K562 (cell line): ENCODE measurements around the gene ITGB5. TPM values are rescaled to one million over a fixed set of nuclear protein-coding genes. Genes with fewer than 3 reads are reported as not detected.
A peak's percentile ranks its signal among the peaks of the same experiment; 100 is the strongest.

Experiments
- ARHGAP35 ChIP-seq: fragments of 450-650 bp; IDR thresholded peaks from 2 replicates; pipeline ENCODE4 v1.6.1; 2018; ENCODE audit not compliant: partially characterized antibody
- ARID1B ChIP-seq: fragments of 450-650 bp; IDR thresholded peaks from 2 replicates; pipeline ENCODE4 v1.6.1; 2016; ENCODE audit warnings: antibody characterized with exemption, mild to moderate bottlenecking, inconsistent platforms
- BACH1 ChIP-seq: fragments of 200-800 bp; sonication (Bioruptor generic); IDR thresholded peaks from 2 replicates; pipeline ENCODE4 v1.6.1; 2016; ENCODE audit warnings: missing genetic modification characterization, missing compliant biosample characterization
- BRF1 ChIP-seq: IDR thresholded peaks from 3 replicates; pipeline ENCODE4 v1.6.1; 2011; ENCODE audit warnings: borderline replicate concordance, mild to moderate bottlenecking; ENCODE audit not compliant: insufficient read length; ENCODE audit errors: extremely low read depth
- FOXA3 ChIP-seq, 2 experiments: fragments of 450-650 bp in 1 of 2; sonication (generic) in 1 of 2; formaldehyde crosslinking; IDR thresholded peaks in 1 of 2; conservative IDR thresholded peaks in 1 of 2; 2 replicates each; pipeline versions ENCODE4 v1.4.0 to v1.8.0; 2020 to 2022; ENCODE audit warnings: mild to moderate bottlenecking in 2 of 2, missing genetic modification reagents in 1 of 2
- HEY1 ChIP-seq: fragments of 250-450 bp; sonication (Bioruptor Pico); IDR thresholded peaks from 2 replicates; pipeline ENCODE4 v1.5.0; 2020; ENCODE audit warnings: mild to moderate bottlenecking, moderate library complexity, borderline replicate concordance
- KLF6 ChIP-seq: fragments of 250-450 bp; sonication (Bioruptor Pico); IDR thresholded peaks from 2 replicates; pipeline ENCODE4 v1.4.0; 2020; ENCODE audit warnings: mild to moderate bottlenecking, moderate library complexity, borderline replicate concordance
- MCM3 ChIP-seq: fragments of 450-650 bp; IDR thresholded peaks from 2 replicates; pipeline ENCODE4 v1.6.1; 2016
- MECOM ChIP-seq: fragments of 250-450 bp; sonication (Bioruptor Pico); IDR thresholded peaks from 2 replicates; pipeline ENCODE4 v1.8.0; 2022; ENCODE audit warnings: inconsistent platforms
- MEF2D ChIP-seq: conservative IDR thresholded peaks from 2 replicates; pipeline ENCODE4 v1.6.1; 2016; ENCODE audit warnings: low read depth, missing genetic modification characterization, missing compliant biosample characterization
- MYBL2 ChIP-seq, 2 experiments: fragments of 450-650 bp in 1 of 2; sonication (generic) in 1 of 2; formaldehyde crosslinking in 1 of 2; IDR thresholded peaks; 2 replicates each; pipeline versions ENCODE4 v1.6.1 to v1.8.1; 2017 to 2022; ENCODE audit warnings: borderline replicate concordance in 1 of 2, inconsistent platforms in 1 of 2, low read depth in 1 of 2, mild to moderate bottlenecking in 1 of 2, missing genetic modification reagents in 1 of 2, moderate library complexity in 1 of 2
- NFE2L1 ChIP-seq: fragments of 450-650 bp; IDR thresholded peaks from 2 replicates; pipeline ENCODE4 v1.6.1; 2016; ENCODE audit warnings: missing genetic modification characterization, low read depth, mild to moderate bottlenecking, missing compliant biosample characterization, moderate library complexity, borderline replicate concordance
- NR3C1 ChIP-seq: sonication (generic); formaldehyde crosslinking; IDR thresholded peaks from 2 replicates; pipeline ENCODE4 v1.8.1; 2022; ENCODE audit warnings: missing genetic modification reagents
- RNF2 ChIP-seq: sonication (generic); IDR thresholded peaks from 2 replicates; pipeline ENCODE4 v1.6.1; 2016
- TAF1 ChIP-seq: IDR thresholded peaks from 2 replicates; pipeline ENCODE4 v1.6.1; 2011; ENCODE audit warnings: mild to moderate bottlenecking, low read length, moderate library complexity; ENCODE audit not compliant: insufficient read depth, control insufficient read depth, severe bottlenecking; ENCODE audit errors: extremely low read depth
- ZNF146 ChIP-seq: IDR thresholded peaks from one replicate; pipeline ENCODE4 v1.6.1; 2018; ENCODE audit warnings: missing compliant biosample characterization; ENCODE audit not compliant: unreplicated experiment
- ZNF232 ChIP-seq: sonication (generic); formaldehyde crosslinking; IDR thresholded peaks from 2 replicates; pipeline ENCODE4 v1.8.0; 2022; ENCODE audit warnings: mild to moderate bottlenecking, missing genetic modification reagents
- ZNF354B ChIP-seq: fragments of 250-450 bp; sonication (Bioruptor Pico); IDR thresholded peaks from 2 replicates; pipeline ENCODE4 v1.4.0; 2020
- ZNF695 ChIP-seq: fragments of 450-650 bp; formaldehyde crosslinking; IDR thresholded peaks from 2 replicates; pipeline ENCODE4 v1.4.0; 2020; ENCODE audit warnings: mild to moderate bottlenecking, moderate library complexity
- polyA plus RNA-seq, 8 experiments: library from polyadenylated mRNA; depleted of rRNA in 4 of 8; stranded (reverse) in 5 of 8; unstranded in 3 of 8; fragments of >200 nt; fragmentation: Nextera tagmentation in 2 of 8; fragmentation: Illumina TruSeq in 1 of 8; extraction: Ambion mirVana in 2 of 8; extraction: Trizol in 1 of 8; gene quantifications; 2 replicates each; pipeline versions ENCODE4 v1.2.1 to v1.2.3, GENCODE V29; 2011 to 2014; ENCODE audit warnings: inconsistent platforms in 1 of 8, missing spikeins in 1 of 8
- total RNA-seq, 7 experiments: library from RNA; depleted of rRNA in 6 of 7; stranded (reverse); fragments of >200 nt in 6 of 7; fragmentation: Illumina TruSeq in 2 of 7; extraction: Trizol in 2 of 7; gene quantifications; 2 replicates each; pipeline versions ENCODE4 v1.2.1 to v1.2.3, GENCODE V29; 2011 to 2021; ENCODE audit warnings: low replicate concordance in 1 of 7
- TF ChIP-seq, protein P1 (sequence below): fragments of 250-450 bp; sonication (Bioruptor Pico); IDR thresholded peaks from 2 replicates; pipeline ENCODE4 v1.4.0; 2020
- TF ChIP-seq, protein P2 (sequence below): IDR thresholded peaks from 2 replicates; pipeline ENCODE4 v1.6.1; 2011; ENCODE audit not compliant: insufficient read length; ENCODE audit errors: extremely low read depth
- TF ChIP-seq, protein P3 (sequence below), 2 experiments: fragments of 450-650 bp in 1 of 2; sonication (generic) in 1 of 2; formaldehyde crosslinking; conservative IDR thresholded peaks; 2 replicates each; pipeline versions ENCODE4 v1.4.0 to v1.8.1; 2020 to 2022; ENCODE audit warnings: mild to moderate bottlenecking in 1 of 2, missing genetic modification reagents in 1 of 2
- TF ChIP-seq, protein P4 (sequence below): fragments of 450-650 bp; IDR thresholded peaks from 2 replicates; pipeline ENCODE4 v1.6.1; 2016; ENCODE audit warnings: missing biosample characterization, missing genetic modification characterization
- TF ChIP-seq, protein P5 (sequence below): fragments of 250-450 bp; sonication (Bioruptor Pico); IDR thresholded peaks from 2 replicates; pipeline ENCODE4 v1.5.0; 2021

Gene ITGB5
- total and polyA plus RNA-seq, 9 of the 15 experiments (the other 6 are each of a cell fraction or from before 2014, with no cell fraction given), result 1.7 to 46.8 (median 9.9) TPM

DNA sequence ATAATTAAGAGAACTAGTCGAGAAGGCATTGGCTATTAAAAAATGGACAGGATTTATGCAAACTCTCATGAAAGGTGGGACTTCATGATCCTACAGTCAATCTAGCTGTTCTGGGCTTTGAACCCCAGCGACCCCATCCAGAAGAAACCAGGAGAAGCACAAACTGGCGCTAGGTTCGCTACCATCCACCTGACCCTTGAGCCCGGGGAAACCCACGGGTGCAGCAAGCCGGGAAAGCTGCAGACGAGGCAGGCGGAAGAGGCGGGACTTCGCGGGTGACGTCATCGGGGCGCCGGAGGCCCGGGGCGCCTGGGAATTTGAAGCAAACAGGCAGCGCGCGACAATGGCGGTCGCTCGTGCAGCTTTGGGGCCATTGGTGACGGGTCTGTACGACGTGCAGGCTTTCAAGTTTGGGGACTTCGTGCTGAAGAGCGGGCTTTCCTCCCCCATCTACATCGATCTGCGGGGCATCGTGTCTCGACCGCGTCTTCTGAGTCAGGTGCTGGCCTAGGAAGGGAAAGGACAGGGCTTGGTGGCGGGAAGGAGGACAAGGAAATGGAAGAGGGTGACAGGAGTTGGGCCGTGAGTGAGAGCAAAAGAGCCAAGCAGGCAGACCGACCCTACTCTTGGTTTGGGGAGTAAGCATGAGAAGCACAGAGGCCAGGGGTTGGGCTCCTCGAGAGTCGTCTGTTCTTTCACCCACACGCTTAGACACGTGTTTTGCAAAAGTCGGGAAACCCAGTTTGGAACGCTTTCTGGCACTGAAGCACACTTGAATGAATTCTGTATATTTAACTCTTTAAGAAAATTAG lies 156.8 kb downstream of the ITGB5 start, which contains the start of gene UMPS (continued):
- TF ChIP-seq, protein P1, sequence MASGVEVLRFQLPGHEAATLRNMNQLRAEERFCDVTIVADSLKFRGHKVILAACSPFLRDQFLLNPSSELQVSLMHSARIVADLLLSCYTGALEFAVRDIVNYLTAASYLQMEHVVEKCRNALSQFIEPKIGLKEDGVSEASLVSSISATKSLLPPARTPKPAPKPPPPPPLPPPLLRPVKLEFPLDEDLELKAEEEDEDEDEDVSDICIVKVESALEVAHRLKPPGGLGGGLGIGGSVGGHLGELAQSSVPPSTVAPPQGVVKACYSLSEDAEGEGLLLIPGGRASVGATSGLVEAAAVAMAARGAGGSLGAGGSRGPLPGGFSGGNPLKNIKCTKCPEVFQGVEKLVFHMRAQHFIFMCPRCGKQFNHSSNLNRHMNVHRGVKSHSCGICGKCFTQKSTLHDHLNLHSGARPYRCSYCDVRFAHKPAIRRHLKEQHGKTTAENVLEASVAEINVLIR (CRISPR knock-in tag), result peak; percentile 91
- TF ChIP-seq, protein P2, sequence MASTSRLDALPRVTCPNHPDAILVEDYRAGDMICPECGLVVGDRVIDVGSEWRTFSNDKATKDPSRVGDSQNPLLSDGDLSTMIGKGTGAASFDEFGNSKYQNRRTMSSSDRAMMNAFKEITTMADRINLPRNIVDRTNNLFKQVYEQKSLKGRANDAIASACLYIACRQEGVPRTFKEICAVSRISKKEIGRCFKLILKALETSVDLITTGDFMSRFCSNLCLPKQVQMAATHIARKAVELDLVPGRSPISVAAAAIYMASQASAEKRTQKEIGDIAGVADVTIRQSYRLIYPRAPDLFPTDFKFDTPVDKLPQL, result no peak
- TF ChIP-seq MCM3 (no peak), NFE2L1 (tag) (no peak), KLF6 (CRISPR knock-in tag) (no peak), MYBL2 (IDR thresholded peaks at IDR 0.05; ENCODE audit: low read depth) (no peak), MYBL2 (CRISPR knock-in tag; IDR thresholded peaks at IDR 0.05; ENCODE audit: borderline replicate concordance) (no peak), ARID1B (0 out of 2 replicates have a peak, but pooled peaks have one; percentile 7), MEF2D (tag) (no peak), FOXA3 (CRISPR knock-in tag; conservative IDR thresholded peaks at IDR 0.05 in 1 of 2, IDR thresholded peaks at IDR 0.05 in 1 of 2) (peak in 1 of 2 experiments; percentile 65; a peak in 2 of 4 replicates), ZNF146 (CRISPR knock-in tag) (no peak), ZNF695 (CRISPR knock-in tag) (no peak), ZNF232 (CRISPR knock-in tag) (0 out of 2 replicates have a peak, but pooled peaks have one; percentile 47), MECOM (CRISPR knock-in tag) (no peak), NR3C1 (CRISPR knock-in tag) (no peak), BACH1 (no peak), HEY1 (CRISPR knock-in tag) (no peak), TAF1 (peak; percentile 73), BRF1 (no peak), ZNF354B (no peak), RNF2 (no peak), ARHGAP35 (no peak)
- TF ChIP-seq, protein P3, sequence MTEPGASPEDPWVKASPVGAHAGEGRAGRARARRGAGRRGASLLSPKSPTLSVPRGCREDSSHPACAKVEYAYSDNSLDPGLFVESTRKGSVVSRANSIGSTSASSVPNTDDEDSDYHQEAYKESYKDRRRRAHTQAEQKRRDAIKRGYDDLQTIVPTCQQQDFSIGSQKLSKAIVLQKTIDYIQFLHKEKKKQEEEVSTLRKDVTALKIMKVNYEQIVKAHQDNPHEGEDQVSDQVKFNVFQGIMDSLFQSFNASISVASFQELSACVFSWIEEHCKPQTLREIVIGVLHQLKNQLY (CRISPR knock-in tag; conservative IDR thresholded peaks at IDR 0.05), result no peak
- TF ChIP-seq, protein P4, sequence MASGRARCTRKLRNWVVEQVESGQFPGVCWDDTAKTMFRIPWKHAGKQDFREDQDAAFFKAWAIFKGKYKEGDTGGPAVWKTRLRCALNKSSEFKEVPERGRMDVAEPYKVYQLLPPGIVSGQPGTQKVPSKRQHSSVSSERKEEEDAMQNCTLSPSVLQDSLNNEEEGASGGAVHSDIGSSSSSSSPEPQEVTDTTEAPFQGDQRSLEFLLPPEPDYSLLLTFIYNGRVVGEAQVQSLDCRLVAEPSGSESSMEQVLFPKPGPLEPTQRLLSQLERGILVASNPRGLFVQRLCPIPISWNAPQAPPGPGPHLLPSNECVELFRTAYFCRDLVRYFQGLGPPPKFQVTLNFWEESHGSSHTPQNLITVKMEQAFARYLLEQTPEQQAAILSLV (tag), result no peak
- TF ChIP-seq, protein P5, sequence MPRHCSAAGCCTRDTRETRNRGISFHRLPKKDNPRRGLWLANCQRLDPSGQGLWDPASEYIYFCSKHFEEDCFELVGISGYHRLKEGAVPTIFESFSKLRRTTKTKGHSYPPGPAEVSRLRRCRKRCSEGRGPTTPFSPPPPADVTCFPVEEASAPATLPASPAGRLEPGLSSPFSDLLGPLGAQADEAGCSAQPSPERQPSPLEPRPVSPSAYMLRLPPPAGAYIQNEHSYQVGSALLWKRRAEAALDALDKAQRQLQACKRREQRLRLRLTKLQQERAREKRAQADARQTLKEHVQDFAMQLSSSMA (CRISPR knock-in tag), result no peak
